ENCODE results near the gene MRPS2. TPM values are rescaled to one million over a fixed set of nuclear protein-coding genes. Genes with fewer than 3 reads are reported as not detected.
"Not testable (repeated sequence)": the region's sequence is repeated elsewhere in the genome, so short reads cannot be mapped to it uniquely, and the experiment has no call there.

The MRPS2 gene
- 41.3 TPM for polyA plus RNA-seq (2013, experiment 1 of 2; ENCODE audit: insufficient read length)
- 39.1 TPM for polyA plus RNA-seq (2013, experiment 2 of 2; ENCODE audit: insufficient read length)

- peak; percentile 87 for DNase-seq
Observed at GRCh38 chr9:135500525-135501260, at the start of gene MRPS2. MRPS2 (plus strand) TSS chr9:135500682; CDS start chr9:135500711, 29 bp downstream.

- no peak for DNase-seq
Observed at GRCh38 chr9:135450956-135451355, 49.5 kb upstream of the MRPS2 start.

DNA sequence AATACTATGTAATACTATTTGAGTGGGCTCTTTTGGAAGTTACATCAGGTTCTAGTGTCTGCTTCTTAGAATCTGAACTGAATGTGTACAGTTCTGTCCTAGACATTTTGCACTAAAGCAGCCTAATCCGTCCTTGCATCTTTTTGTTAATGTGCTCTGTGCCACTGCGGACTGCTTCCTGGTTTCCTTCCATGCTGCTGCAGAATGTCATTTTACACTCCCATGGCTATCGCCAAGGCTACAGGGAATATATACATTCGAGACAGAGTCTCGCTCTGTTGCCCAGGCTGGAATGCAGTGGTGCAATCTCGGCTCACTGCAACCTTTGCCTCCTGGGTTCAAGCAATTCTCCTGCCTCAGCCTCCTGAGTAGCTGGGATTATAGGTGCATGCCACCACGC, 48.6 kb upstream of the MRPS2 start:
- DNase-seq, result not testable (repeated sequence)

DNA sequence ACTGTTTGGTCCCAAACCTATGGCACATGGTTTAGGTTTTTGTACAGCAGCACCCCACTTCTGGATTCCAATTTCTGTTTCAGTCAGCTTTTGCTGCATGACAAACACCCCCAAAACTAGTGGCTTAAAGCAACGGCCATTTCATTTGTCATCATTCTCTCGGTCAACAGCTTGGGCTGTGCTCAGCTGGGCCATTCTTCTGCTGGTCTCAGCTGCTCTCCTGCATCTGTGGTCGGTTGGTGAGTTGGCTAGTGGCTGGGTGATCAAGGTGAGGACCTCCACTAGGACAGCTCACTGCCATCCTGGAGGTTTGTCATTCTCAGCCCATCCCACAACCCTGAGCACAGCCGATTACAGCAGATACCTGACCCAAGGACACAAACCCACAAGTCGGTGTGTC, 45.7 kb upstream of the MRPS2 start:
- no peak for DNase-seq

GRCh38 chr9:135455401-135456030, 45.0 kb upstream of the MRPS2 start:
- DNase-seq, result no peak

GRCh38 chr9:135456436-135457104, 43.9 kb upstream of the MRPS2 start:
- no peak for DNase-seq

GRCh38 chr9:135458478-135458877, 42.0 kb upstream of the MRPS2 start:
- DNase-seq, result not testable (repeated sequence)

GRCh38 chr9:135461936-135462335, 38.5 kb upstream of the MRPS2 start:
- no peak for DNase-seq

DNA sequence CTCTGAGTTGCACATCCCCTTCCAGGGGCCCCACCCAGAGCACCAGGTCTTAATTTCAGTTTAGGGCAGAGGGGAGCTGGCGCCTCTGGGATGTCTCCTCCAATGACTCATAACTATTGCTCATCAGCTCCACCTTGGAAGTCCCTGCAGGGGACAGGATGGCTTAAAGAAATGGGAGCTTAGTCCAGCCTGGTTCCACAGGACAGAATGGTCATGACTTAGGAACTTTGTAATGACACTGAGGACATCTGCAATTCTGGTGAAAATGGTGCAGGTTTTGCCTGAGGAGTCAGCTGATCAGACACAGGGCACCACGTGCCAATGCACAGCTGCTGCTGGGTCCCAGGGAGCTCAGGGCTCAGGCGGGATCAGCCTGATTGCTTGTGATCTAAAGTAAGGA, 37.3 kb upstream of the MRPS2 start:
- DNase-seq, result peak; percentile 54

GRCh38 chr9:135464181-135464580, 36.3 kb upstream of the MRPS2 start:
- no peak for DNase-seq

- peak; percentile 42 for DNase-seq
Observed at GRCh38 chr9:135468854-135469521, 31.5 kb upstream of the MRPS2 start.

GRCh38 chr9:135471791-135472640, 28.5 kb upstream of the MRPS2 start:
- DNase-seq, result no peak

DNA sequence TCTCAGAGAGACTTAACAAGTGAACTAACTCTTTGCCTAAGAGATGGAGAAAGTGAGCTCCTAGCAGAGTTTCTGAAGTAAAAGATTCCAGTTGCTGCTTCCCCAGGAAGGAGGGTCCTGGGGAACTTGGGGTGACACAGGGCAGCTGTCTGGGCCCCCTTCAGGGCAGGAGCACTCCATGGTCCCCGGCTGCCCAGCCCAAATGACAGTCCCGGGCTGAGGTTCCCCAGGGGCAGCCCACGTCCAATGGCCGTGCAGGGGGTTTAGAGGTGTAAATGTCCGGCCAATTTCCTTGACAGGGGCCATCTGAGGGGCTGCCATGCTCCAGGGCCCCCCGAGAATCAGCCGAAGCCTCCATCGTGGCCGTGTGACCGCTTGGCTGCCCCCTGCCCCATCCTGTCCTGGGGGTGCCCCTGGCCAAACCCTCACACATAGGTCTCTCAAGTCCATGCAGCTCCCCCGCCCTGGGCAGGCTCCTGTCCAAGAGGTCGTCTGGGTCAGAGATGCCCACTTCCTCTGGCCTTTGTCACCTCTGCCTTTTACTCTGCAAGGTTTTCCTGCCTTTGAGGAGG, 26.4 kb upstream of the MRPS2 start:
- no peak for DNase-seq

GRCh38 chr9:135474915-135475314, 25.6 kb upstream of the MRPS2 start:
- no peak for DNase-seq

DNA sequence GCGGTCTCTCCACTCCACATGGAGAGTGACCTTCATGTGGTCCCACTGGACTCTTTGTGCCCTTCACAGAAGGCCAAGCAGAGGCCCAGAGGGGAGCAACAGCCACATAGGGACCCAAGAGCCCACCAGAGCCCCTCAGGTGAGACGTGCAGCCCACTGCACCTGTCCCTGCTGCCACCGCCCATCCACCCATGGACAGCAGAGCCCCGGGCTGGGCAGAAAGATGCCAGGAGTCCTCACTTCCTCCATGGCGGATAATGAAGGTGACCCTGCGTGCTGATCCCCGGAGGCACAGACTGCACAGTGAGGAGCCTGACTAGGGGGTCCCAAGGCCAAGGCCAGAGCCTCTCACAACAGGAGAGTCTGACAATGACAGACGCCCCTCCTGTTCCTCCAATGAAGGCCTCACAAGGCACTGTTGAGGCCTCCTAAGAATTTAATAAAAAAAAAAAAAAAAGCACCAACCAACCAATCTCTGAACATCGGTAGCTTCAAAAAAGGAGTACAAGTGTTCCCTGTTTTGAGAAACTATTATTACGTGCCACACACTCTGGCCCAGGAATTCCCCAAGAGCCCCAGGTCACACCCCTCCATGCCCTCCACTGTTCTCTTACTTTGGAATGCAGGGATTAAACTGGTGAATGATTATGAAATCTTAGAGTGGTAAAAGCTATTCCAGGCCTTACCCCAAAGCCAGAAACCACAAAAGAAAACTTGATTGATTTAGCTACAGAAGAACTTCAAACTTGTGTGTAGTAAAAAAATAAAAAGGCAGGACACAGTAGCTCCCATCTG, 23.7 kb upstream of the MRPS2 start:
- peak; percentile 27 for DNase-seq

DNA sequence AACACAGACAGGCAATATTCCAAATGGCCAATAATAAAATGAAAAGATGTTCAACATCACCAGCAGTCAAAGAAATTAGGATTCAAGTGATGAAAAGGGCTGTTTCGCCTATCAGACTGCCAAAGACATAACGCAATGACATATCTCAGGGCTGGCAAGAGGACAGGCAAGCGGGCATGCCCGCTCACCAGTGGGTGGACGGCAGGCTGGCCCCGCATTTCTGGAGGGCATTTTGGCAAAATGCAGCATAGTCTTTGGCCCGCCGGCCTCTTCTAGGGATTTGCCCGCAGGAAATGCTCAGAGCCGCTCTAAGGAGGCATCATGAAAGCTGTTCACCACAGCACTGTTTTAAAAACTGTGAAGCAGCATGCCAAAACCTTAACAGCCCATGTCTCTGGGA, 22.3 kb upstream of the MRPS2 start:
- no peak for DNase-seq

DNA sequence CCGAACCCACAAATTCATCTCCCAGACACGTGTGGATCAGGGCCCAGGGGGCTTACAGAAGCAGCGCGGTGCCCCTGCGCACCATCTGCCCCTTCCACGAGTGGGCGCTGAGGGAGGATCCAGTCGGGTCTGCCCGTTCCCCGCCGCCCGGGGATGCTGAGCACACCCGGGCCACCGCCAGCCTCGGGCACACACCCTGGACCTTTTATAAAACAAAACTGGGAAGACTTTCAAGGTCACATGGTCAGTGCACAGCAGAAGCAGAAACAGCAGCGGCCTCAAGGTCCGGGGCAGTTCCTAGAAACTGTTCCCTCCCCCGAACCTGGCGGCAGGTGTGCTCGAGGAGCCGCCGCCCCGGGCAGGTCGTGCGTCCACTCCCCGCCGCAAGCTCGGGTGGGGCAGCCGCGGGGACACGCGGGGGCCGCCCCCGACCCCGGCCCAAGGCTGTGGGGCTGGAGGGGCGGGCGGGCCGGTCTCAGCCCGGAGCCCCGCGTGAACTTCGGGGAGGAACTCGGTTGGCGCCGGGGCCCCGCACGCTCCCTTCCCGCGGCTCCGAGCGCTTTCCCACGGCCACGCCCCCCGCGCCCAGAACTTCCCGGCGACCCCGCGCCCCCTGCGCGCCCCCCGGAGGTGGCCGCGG, 21.5 kb upstream of the MRPS2 start:
- DNase-seq, result no peak

- no peak for DNase-seq
Observed at GRCh38 chr9:135479469-135480052, 20.9 kb upstream of the MRPS2 start, which contains the start of gene PPP1R26. PPP1R26 (plus strand) TSS chr9:135479782; CDS start chr9:135484511, 4,729 bp downstream.

- peak; percentile 22 for DNase-seq
Observed at GRCh38 chr9:135480071-135480939, 20.2 kb upstream of the MRPS2 start.

All from fibroblast of skin of scalp (primary cell).